GM21825 (cell line): ENCODE measurements around the gene ARMC9.
"Not testable (repeated sequence)": the region's sequence is repeated elsewhere in the genome, so short reads cannot be mapped to it uniquely, and the experiment has no call there.

Experiments
- ATAC-seq: cut with Tn5 transposase; IDR thresholded peaks from one replicate; pipeline ENCODE4 v1.9.1; 2021; ENCODE audit warnings: mild to moderate bottlenecking, moderate library complexity; ENCODE audit not compliant: unreplicated experiment

Gene ARMC9

DNA sequence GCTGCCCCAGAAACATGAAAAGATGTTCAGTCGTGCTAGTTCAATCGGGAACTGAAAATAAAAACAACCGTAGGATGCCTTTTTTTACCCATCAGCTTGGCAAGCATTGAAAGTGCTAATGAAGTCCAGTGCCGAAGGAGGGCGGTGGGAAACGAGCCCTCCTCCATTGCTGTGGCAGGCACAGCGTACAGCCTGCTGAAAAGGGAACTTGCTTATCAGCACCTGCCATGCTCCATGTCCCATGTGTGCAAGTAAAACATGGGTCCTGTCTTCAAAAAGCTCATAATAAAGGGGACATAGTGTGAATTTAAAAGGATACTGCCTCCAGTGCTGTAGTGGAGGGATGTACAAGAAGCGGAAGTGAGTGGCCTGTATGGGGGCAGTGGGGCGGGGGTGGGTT lies 82.4 kb downstream of the ARMC9 start:
- no peak for ATAC-seq

DNA sequence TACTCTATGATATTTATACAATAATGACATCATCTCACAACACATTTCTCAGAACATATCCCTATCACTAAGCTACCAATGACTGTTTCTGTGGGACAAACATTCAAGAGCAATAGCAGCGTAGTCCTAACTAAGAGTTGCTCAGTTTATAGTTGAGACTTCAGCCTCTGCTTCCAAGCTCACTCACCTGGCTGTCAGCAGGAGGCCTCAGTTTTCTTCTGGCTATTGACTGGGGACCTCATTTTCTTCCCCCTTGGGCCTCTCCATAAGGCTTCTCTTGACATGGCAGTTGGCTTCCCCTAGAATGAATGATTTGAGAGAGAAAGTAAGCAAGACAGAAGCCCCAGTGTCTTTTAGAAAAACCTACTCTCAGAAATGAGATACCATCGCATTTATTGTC lies 85.9 kb downstream of the ARMC9 start:
- ATAC-seq: no peak

DNA sequence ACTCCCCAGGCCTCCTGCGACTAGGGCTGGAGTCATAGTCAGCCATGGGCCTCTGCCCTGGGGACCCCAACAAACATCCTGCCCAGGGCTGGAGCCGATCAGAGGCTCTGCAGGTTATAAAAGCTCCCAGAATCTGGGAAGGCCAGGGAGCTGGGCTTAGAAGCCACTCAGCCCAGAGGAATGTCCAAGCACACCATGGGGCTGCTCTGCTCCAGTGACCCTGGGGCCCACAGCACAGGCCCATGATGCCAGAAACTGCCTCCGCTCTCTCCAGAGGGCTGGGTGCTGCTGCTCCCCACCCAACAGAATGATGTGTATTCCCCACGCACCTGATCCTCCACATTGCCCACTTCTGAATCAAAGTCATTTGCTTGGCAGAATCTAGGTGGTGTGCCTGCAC lies 88.5 kb downstream of the ARMC9 start:
- ATAC-seq: no peak

DNA sequence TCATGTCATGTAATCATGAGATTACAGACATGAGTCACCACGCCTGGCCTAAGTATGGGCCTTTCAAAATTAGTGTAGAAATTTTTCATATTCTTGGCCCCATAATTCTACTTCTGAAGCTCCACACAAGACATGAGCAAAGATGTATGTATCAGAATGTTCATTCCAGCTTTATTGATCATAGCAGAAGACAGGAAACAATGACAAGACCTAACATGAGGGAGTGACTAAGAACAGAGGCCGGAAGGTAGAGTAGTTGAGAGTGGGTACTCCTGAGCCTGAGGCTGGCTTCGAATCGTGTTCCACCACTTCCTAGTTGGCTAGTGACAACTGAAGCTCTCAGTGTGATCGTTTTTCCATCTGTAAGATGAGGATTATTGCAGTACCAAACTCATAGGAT lies 89.3 kb downstream of the ARMC9 start:
- ATAC-seq: no peak

DNA sequence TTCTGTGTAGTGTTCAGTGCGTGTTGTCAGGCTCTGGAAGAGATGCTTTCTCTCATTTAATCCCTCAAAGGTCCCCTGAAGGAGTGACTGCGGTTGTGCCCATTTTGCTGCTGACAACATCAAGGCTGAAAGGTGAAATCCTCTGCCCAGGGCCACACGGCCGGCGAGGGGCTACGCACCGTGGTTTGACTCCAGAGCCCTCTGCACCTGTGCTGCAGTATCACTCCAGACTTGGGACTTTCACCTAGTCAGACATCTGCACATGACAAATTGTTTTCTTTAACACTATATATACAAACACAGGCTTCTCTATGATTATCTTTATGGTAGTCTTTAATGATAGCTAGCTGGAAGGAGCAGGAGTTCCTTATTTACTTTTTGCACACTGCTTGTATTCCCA lies 90.2 kb downstream of the ARMC9 start:
- ATAC-seq: no peak

DNA sequence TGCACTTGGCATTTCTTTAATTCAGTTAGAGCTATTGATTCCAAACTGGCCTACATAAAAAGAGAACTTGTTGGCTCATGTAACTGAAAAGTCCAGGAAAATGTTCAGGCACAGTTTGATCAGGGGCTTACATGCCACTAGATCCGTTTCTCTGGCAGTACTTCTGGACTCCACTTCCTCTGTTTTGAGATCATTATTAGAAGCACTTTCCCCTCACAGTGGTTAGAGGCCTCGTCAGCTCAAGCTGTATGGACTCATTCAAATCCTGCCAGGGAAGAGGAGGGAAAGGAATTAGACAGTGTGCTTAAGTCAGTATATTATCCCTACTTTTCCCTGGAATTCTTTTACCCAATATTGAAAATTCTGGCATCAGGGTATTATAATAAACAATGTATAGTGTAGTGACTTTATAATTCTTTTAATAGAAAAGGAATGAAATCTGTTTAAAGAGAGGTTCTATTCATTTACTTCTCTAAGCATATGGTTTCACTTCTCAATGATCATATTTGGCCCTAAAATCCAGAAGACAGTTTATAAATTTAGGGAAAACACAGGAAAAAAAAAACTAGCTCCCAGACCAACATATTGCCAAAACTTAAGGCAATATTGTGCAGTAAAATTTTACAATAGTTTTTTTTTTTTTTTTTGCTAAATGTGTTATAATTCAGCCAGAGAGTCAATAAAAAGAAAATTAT lies 92.0 kb downstream of the ARMC9 start:
- ATAC-seq: no peak

DNA sequence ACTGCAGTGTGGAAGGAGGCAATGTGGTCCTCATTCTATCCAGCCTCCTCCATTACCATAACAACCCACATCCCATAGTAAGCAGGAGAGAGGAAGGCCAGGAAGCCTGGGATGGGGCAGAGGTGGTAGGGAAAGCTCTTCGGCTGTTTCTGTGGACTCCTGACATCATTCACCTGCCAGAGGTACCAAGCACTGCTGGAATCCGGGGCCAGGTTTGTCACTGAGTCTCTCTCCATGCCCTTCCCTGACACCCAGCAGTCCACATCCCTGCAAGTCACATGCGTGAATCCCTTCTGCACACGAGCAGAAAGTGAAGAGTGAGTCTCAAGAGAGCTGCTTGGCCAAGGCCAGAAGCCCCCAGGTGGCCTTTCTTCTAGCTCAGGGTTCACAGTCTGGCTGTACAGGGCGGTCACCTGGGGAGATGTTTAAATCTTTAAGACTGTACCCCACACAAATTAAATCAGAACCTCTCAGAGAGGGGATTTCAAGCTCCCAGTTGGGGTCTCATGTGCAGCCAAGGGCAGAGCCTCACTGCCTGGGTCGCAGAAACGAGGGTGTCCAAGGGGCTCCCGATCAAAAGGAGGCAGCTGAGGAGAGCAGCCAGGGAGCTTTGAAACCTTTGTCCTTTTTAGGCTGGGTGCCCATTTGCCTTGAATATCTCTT lies 94.2 kb downstream of the ARMC9 start:
- ATAC-seq: no peak

DNA sequence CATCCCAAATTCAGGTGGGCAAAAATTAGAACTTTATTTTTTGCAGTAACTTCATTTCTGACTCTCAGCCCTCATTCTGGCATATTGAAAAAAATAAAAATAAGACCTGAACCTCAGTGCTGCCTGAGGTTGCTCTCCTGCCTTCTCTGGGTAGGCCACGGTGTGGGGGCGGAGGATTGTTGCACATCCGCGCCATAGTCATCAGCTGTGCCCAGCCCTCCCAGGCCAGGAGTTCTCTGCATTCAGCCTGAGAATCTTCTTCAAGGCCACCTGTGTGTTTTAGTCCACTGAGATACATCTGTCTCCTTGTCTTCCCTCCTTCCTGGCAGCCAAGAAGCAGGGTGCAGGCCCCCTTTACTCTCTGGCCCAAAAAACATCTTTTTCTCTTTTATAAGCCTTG lies 94.7 kb downstream of the ARMC9 start:
- ATAC-seq: no peak

DNA sequence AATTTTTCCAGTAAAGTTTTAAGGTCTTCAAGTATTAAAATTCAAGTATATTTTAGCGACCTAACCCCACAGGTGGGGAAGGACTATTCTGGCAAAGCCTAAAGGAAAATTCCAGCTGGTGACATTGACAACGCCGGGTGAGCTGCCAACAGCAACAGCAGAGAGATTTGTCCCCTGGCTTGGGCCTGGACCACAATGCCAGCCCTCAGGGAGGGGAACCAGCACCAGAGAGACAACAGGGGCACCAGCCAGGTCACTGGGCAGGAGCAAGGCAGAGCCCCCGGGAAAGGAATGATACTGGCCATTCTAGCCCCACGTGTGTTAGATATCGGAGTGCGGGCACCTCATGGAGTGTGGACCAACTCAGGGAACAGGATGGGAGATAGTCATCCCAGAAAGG lies 95.7 kb downstream of the ARMC9 start:
- ATAC-seq: no peak

DNA sequence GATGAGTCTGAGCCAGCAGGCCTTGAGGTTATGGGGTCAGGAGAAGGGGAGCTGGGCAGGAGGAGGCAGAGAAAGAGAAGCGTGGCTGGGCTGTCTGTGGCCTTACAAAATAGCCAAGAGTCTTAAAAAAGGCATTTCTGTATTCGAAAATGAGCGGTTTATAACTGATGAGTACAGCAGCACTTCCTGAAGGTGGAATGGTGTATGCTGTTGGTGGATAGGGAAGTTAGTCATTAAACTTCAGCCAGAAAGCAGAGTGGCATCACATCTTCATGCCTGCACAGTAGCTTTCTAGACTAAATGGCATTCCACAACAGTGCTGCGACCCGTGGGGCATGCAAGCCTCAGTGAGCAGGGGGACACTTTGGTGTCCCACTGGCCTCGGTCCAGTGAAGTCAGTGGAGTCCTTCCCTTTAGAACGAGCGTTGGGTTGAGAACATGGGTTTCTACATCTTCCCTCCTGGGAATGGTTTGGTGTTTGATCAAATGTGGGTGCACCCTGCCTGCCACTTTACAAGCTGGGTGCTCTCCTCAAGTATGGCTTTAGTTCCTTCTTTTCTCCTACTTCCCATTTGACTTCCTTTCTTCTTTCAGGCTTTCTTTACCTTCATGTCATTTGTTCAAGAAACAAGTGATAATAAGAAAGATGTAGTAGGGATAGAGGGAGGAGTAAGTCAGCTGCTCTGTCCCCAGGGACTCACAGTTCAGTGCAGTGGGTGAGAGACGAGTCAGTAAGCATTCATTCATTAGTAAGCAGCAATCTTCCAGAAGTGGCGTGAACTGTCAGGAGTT lies 96.3 kb downstream of the ARMC9 start:
- ATAC-seq: no peak

DNA sequence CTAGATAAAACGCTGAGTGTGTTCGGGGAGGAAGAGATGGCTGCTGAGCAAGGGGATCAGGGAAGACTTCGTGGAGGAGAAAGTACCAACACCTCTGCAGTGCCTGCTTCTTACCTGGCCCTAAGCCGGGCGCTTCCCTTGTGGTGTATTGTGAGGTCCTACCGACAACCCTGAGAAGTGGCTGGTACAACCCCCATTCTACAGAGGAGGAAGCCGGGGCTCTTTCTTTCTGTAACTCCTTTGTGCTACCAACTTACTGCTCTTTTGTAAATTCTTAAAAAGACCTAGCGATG lies 96.9 kb downstream of the ARMC9 start:
- ATAC-seq: no peak

DNA sequence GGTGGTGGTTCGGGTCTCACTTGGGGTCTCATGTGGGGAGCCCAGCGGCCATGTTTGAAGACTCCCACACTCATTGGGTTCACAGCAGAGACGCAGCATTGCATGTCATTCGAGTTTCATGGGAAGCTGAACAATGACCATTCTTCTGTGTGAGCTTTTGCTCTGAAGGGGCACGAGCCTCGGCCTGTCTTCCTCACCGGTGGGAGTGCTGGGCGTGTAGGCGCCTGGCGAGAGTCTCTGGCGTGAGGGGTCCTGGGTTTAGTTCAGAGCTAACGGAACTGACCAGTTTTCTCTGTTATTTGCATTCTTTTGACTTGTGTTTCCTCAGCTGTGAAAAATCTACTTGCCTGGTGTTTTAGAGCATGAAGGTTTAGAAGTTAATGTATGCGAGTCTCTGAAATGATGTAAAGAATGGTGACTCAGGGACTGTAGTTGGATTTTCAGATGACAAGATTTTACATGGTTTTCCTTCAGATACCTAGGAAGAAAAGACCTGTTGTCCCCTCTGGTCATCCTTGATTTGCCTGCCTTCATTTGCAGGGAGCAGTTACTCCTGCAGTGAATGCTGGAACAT lies 98.1 kb downstream of the ARMC9 start:
- ATAC-seq: no peak

DNA sequence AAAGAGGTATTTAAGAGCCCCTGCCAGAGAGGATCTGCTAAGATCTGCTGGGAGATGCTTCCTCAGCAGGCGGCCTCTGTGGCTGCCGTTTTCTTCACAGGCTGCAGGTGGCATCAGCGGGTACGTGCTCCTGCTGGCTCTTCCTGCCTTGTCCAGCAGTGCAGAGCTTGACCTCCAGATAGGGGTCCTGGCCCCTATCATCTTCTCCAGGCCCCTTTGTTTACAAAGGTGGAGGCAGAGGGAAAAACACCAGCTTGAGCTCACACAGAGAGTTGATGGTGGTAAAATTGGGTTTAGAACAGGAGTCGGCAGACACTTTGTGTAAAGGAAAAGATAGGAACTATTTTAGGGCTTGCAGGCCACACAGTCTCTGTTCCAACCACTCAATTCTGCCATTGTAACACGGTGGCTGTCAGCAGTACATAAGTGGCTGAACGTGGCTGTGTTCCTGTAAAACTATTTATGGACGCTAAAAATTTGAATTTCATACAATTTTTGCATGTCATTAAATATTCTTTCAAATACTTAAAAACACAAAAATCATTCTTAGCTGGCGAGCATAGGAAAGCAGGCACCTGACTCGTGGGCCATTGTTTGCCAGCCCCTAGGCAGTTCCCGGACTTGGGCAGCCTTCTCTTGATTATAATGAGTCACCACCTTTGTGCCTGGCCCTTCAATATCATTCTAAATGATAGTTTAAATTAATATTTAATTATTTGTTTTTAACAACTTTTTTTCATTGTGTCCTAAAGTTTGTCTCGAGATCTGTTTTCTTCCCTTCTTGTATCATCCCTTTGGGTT lies 98.9 kb downstream of the ARMC9 start:
- ATAC-seq: no peak

DNA sequence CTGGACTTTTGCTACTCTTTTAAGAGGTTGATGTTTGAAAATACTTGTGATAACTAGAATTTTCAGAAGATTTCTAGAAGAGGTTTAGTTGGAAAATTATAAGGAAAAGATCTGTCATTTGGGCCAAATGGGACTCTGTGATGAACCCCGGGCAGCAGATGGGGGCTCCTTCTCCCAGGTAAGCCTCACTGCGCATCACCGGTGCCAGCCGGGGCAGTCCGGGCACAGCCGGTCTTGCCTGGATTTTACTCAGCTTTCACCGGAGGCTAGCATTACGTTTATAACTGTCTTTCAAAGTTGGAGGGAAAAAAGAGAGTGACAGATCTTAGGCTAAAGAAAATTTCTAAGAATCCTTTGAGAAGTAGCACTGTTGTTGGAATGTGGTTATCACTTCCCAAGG lies 99.7 kb downstream of the ARMC9 start:
- ATAC-seq: no peak

DNA sequence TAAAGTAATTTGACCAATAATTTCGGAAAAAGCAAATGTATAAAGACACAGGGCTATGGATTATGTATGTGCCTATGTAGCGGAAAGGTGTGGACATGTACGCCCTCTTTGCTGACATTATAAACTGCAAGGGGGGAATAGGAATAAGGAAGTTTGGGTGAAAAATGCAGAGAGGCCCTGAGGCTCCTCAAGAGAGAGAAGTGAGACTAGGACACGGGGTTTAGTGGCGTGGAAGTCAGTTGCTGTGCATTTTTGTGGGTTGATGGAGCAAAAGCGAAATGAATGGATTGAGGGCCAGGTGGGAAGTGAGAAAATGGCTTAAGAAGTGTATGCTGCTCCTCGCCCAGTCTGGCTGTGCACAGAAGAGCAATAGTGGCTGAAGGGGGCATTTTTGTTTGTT lies 100.8 kb downstream of the ARMC9 start:
- no peak for ATAC-seq

DNA sequence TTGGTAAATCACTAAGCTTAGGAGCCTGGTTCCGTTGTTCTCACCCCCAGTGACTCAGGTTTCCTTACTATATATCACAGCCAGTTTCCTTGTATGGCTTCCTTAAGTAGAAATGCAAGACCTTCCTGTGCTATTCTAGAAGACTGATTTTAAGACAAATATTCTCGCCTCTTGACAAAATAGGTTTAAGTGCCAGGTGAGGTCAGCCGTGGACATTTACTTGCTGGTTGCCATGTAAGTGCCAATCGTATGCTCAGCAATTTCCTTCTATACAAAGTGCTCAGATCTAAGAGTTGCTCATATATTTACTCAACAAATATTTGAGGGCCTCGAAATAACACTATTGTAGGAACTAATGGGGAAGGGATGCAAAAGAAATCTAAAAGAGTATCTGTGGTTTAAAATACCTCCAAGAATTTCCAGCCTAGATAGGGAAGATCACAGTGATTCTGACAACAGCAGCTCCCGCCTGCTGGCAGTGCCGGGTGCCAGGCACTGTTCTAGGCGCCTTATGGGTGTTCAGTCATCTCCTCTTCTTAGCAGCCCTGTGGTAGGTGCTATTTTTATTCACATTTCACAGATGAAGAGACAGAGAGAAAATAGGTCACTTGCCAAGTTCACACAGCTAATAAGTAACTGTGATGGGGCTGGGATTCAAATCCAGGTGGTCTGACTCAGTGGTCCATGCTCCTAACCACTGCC lies 101.7 kb downstream of the ARMC9 start:
- ATAC-seq: no peak

DNA sequence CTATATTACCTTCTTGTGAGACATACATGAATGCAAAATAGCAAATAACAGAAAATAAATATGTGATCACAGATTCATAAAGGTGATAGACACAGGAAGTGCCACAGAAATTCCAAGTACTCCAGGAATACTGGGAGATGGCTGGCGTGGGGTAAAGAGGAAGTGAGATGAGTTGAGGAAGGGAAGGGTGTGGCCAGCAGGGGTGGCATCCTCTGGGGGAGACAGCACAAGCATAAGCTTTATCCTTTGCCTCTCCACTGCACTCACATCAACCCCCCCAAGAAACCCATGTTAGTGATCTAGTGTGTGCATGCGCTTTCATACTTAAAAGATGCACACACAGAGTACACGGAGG lies 102.3 kb downstream of the ARMC9 start:
- no peak for ATAC-seq

DNA sequence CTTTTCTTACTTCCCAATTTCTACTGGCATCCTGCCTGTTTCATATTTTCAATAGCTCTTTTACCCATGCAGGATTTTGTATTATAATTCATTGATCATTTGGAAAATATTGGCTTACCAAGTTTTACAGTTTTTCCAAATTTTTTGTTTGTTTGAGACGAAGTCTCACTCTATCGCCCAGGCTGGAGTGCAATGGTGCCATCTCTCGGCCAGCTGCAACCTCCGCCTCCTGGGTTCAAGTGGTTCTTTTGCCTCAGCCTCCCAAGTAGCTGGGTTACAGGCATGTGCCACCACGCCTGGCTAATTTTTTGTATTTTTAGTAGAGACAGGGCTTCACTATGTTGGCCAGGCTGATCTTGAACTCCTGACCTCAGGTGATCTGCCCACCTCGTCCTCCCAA lies 105.8 kb downstream of the ARMC9 start:
- not testable (repeated sequence) for ATAC-seq

DNA sequence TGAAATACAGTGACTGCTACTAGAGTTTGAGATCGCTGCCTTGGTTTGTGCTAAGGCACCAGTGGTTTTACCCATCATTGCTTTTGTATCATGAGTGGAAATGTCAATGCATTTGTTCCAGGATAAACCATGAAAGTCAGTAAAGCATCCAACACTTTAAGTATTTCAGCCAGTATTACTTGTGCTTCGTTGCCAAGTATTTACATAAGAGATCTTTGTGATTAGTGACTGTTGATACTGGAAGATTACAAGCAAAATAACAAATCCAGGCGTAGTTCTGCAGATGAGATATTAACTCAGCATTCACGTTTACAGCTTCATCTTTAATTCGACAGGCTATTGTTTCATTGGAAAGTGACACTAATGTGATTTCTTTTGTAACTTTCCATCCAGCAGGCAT lies 106.8 kb downstream of the ARMC9 start:
- ATAC-seq: no peak

DNA sequence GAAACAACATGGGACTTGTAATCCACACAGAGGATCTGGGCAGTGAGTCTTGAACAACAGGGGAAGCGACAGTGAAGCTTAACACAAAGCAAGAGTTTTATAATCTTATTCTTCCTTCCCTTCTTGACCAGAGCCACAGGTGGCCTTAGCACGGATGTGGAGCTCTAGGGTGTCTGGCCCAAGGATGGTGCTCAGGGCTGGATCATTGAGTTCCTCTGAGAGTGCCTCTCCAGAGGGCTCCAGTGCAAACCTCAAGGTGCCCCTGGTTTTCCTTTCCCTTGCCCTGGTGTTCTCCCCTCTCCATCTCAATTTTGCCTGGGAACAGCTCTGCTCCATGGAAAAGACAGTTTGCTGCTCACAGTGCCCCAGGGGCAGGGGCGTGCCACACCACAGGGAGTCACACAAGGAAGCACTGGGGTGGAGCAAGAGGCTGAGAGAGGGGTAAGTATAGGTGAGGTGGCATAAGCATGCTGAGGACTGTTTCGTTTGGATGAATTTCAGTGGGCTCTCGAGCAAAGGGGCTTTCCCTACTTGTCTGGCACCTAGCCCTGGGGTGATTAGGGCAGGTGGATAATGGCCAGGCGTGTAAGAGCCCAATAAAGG lies 108.5 kb downstream of the ARMC9 start:
- no peak for ATAC-seq
